Measurements from ENCODE around the gene FBXW11.

- TF ChIP-seq CTCF (IDR thresholded peaks at IDR 0.05) (no peak), POLR2A (IDR thresholded peaks at IDR 0.05) (no peak)
Observed at GRCh38 chr5:171970826-171971225, 35.6 kb downstream of the FBXW11 start.

Data from body of pancreas (tissue), 4 donors.